Neural cell (in vitro differentiated cells): ENCODE measurements around the gene OLFM4.

Source experiments
- EP300 ChIP-seq: fragments of 450-650 bp; conservative IDR thresholded peaks from 2 replicates; pipeline ENCODE4 v1.6.1; 2014; ENCODE audit warnings: antibody characterized with exemption, mild to moderate bottlenecking, moderate library complexity; ENCODE audit not compliant: poor library complexity, severe bottlenecking
- EZH2 ChIP-seq: fragments of 200-600, 300-800 bp; shearing (Covaris generic), sonication (generic); IDR thresholded peaks from 2 replicates; pipeline ENCODE4 v1.6.1; 2014; ENCODE audit warnings: antibody characterized with exemption, low read length, borderline replicate concordance, mild to moderate bottlenecking; ENCODE audit not compliant: insufficient read depth, poor library complexity, severe bottlenecking
- MXI1 ChIP-seq: fragments of 450-650 bp; conservative IDR thresholded peaks from 2 replicates; pipeline ENCODE4 v1.6.1; 2014; ENCODE audit warnings: antibody characterized with exemption, mild to moderate bottlenecking; ENCODE audit not compliant: poor library complexity, severe bottlenecking
- POLR2AphosphoS5 ChIP-seq: IDR thresholded peaks from 2 replicates; pipeline ENCODE4 v1.6.1; 2012
- RAD21 ChIP-seq: fragments of 450-650 bp; conservative IDR thresholded peaks from 2 replicates; pipeline ENCODE4 v1.6.1; 2014; ENCODE audit warnings: antibody characterized with exemption, mild to moderate bottlenecking, moderate library complexity
- TAF1 ChIP-seq: IDR thresholded peaks from 2 replicates; pipeline ENCODE4 v1.6.1; 2012; ENCODE audit warnings: low read depth
- TF ChIP-seq, protein P1 (sequence below): IDR thresholded peaks from 2 replicates; pipeline ENCODE4 v1.6.1; 2012; ENCODE audit warnings: borderline replicate concordance
- TF ChIP-seq, protein P2 (sequence below): fragments of 450-650 bp; IDR thresholded peaks from 2 replicates; pipeline ENCODE4 v1.5.1; 2014; ENCODE audit warnings: antibody characterized with exemption, mild to moderate bottlenecking, moderate library complexity; ENCODE audit not compliant: poor library complexity, severe bottlenecking

DNA sequence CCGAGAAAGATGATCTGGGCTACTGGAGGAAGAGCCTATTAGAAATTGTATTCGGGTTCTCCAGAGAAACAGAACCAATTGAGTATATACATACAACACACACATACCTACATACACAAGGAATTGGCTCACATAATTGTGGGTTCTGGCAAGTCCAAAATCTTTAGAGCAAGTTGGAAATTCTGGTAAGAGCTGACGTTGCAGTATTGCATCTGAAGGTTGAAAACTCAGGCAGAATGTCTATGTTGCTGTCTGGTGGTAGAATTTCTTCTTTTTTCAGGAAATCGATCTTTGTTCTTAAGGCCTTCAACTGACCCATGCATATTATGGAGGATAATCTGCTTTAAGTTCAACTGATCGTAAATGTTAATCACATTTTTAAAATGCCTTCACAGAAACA is 15.5 kb upstream of the OLFM4 start:
- TF ChIP-seq, protein P1, sequence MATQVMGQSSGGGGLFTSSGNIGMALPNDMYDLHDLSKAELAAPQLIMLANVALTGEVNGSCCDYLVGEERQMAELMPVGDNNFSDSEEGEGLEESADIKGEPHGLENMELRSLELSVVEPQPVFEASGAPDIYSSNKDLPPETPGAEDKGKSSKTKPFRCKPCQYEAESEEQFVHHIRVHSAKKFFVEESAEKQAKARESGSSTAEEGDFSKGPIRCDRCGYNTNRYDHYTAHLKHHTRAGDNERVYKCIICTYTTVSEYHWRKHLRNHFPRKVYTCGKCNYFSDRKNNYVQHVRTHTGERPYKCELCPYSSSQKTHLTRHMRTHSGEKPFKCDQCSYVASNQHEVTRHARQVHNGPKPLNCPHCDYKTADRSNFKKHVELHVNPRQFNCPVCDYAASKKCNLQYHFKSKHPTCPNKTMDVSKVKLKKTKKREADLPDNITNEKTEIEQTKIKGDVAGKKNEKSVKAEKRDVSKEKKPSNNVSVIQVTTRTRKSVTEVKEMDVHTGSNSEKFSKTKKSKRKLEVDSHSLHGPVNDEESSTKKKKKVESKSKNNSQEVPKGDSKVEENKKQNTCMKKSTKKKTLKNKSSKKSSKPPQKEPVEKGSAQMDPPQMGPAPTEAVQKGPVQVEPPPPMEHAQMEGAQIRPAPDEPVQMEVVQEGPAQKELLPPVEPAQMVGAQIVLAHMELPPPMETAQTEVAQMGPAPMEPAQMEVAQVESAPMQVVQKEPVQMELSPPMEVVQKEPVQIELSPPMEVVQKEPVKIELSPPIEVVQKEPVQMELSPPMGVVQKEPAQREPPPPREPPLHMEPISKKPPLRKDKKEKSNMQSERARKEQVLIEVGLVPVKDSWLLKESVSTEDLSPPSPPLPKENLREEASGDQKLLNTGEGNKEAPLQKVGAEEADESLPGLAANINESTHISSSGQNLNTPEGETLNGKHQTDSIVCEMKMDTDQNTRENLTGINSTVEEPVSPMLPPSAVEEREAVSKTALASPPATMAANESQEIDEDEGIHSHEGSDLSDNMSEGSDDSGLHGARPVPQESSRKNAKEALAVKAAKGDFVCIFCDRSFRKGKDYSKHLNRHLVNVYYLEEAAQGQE, result no peak
- TF ChIP-seq, protein P2, sequence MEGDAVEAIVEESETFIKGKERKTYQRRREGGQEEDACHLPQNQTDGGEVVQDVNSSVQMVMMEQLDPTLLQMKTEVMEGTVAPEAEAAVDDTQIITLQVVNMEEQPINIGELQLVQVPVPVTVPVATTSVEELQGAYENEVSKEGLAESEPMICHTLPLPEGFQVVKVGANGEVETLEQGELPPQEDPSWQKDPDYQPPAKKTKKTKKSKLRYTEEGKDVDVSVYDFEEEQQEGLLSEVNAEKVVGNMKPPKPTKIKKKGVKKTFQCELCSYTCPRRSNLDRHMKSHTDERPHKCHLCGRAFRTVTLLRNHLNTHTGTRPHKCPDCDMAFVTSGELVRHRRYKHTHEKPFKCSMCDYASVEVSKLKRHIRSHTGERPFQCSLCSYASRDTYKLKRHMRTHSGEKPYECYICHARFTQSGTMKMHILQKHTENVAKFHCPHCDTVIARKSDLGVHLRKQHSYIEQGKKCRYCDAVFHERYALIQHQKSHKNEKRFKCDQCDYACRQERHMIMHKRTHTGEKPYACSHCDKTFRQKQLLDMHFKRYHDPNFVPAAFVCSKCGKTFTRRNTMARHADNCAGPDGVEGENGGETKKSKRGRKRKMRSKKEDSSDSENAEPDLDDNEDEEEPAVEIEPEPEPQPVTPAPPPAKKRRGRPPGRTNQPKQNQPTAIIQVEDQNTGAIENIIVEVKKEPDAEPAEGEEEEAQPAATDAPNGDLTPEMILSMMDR, result no peak
- no peak for TF ChIP-seq EZH2
- no peak for TF ChIP-seq EP300
- no peak for TF ChIP-seq RAD21
- no peak for TF ChIP-seq POLR2AphosphoS5
- TF ChIP-seq TAF1, result no peak
- TF ChIP-seq MXI1, result no peak
